IPS DF 6.9 (cell line): ENCODE measurements around the gene PRSS56.
"Not testable (repeated sequence)": the region's sequence is repeated elsewhere in the genome, so short reads cannot be mapped to it uniquely, and the experiment has no call there.

Experiments used
- DNase-seq: peaks from one replicate; pipeline ENCODE4 v3.0.0-alpha.2; 2013; ENCODE audit warnings: low read depth, low spot score
- H3K27ac ChIP-seq: one replicate; pipeline ENCODE4 v1.5.1; 2013; ENCODE audit warnings: low read length, control low read depth
- H3K27me3 ChIP-seq: 2 replicates; pipeline ENCODE4 v1.6.1; 2013; ENCODE audit warnings: mild to moderate bottlenecking, low read length; ENCODE audit not compliant: control insufficient read depth, insufficient read depth
- H3K36me3 ChIP-seq: 2 replicates; pipeline ENCODE4 v1.6.1; 2013; ENCODE audit warnings: low read length; ENCODE audit not compliant: control insufficient read depth, insufficient read depth
- H3K4me1 ChIP-seq: 2 replicates; pipeline ENCODE4 v1.6.1; 2013; ENCODE audit warnings: low read length; ENCODE audit not compliant: control insufficient read depth, insufficient read depth
- H3K4me3 ChIP-seq: 2 replicates; pipeline ENCODE4 v1.5.1; 2013; ENCODE audit warnings: mild to moderate bottlenecking, low read length
- H3K9me3 ChIP-seq: 2 replicates; pipeline ENCODE4 v1.6.1; 2013; ENCODE audit warnings: low read length, inconsistent platforms; ENCODE audit not compliant: control insufficient read depth, insufficient read depth
- WGBS: extraction: QIAGEN DNeasy Blood & Tissue Kit; methylation state at CpG from one replicate; pipeline ENCODE4 v1.1.7; 2013; ENCODE audit warnings: mixed read lengths, missing lambda C conversion rate; ENCODE audit not compliant: insufficient read length, insufficient coverage; 5-methylcytosine and 5-hydroxymethylcytosine counted together

Gene PRSS56

GRCh38 chr2:232526372-232526941 lies 6.3 kb downstream of the PRSS56 start:
- WGBS = no CpG with 5 or more reads among the region's 13 CpGs
- H3K4me1 ChIP-seq = peaks cover 7% of the 10 kb centered on the region; the same call in 1 of the 2 replicates
- H3K9me3 ChIP-seq = no peaks in the 10 kb centered on the region
- H3K27me3 ChIP-seq = peaks cover 16% of the 10 kb centered on the region
- no peaks in the 10 kb centered on the region for H3K36me3 ChIP-seq
- H3K27ac ChIP-seq = no peak overlapping the region
- no peak overlapping the region for H3K4me3 ChIP-seq
- no peak for DNase-seq

- H3K4me1 ChIP-seq = peaks cover 4% of the 10 kb centered on the region; the same call in 1 of the 2 replicates
These were observed 7.8 kb downstream of the PRSS56 start for GRCh38 chr2:232527905-232528470.

GRCh38 chr2:232528746-232529460 lies 8.7 kb downstream of the PRSS56 start:
- no peaks in the 10 kb centered on the region for H3K9me3 ChIP-seq
- no CpG with 5 or more reads among the region's 11 CpGs for WGBS
- no peak for DNase-seq
- no peak overlapping the region for H3K4me3 ChIP-seq
- no peaks in the 10 kb centered on the region; the same call in 1 of the 2 replicates for H3K27me3 ChIP-seq
- no peaks in the 10 kb centered on the region for H3K36me3 ChIP-seq
- H3K27ac ChIP-seq = no peak overlapping the region
- H3K4me1 ChIP-seq = peaks cover 4% of the 10 kb centered on the region; the same call in 1 of the 2 replicates

More at GRCh38 chr2:232527905-232528470, 7.8 kb downstream of the PRSS56 start:
- Histone ChIP-seq H3K36me3 (no peaks in the 10 kb centered on the region), H3K4me3 (no peak overlapping the region), H3K27me3 (peaks cover 9% of the 10 kb centered on the region), H3K27ac (no peak overlapping the region), H3K9me3 (no peaks in the 10 kb centered on the region)
- no CpG with 5 or more reads among the region's 6 CpGs for WGBS
- no peak for DNase-seq

DNA sequence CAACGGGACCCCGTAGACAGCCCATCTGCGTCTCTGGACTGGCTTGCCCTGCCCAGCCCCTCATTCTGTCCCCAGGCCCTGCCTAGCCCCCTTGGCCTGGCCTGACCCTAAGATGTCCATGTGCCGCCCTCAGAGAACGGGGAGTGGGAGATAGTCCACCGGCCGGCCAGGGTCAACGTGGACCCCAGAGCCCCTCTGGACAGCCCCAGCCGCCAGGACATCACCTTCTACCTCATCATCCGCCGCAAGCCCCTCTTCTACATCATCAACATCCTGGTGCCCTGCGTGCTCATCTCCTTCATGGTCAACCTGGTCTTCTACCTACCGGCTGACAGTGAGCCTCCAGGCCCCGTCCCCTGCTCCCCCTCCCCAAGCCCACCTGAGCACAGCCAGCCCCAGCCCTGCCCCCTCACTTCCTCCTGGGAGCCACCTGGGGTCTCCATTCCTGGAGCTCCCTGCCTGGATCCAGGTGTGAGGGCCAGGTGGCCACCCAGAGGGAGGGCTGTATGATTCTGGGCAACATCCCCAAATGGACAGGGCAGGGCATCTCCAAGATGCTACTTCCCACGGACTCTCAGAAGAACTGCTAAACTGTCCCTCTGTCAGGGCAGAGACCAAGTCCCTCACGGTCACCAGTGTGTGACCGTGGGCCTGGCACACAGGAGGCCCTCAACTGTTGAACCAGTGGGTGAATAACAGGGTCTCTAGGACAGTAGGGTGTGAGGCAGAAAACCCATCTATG lies 9.8 kb downstream of the PRSS56 start:
- H3K27me3 ChIP-seq = no peaks in the 10 kb centered on the region
- WGBS = no CpG with 5 or more reads among the region's 17 CpGs
- H3K4me3 ChIP-seq = no peak overlapping the region
- H3K9me3 ChIP-seq = no peaks in the 10 kb centered on the region
- no peak overlapping the region for H3K27ac ChIP-seq
- no peak for DNase-seq
- H3K36me3 ChIP-seq = no peaks in the 10 kb centered on the region
- peaks cover 4% of the 10 kb centered on the region; the same call in 1 of the 2 replicates for H3K4me1 ChIP-seq

- no peak for DNase-seq
- Histone ChIP-seq H3K4me1 (peaks cover 4% of the 10 kb centered on the region; the same call in 1 of the 2 replicates), H3K27me3 (no peaks in the 10 kb centered on the region), H3K9me3 (no peaks in the 10 kb centered on the region), H3K27ac (no peak overlapping the region), H3K4me3 (no peak overlapping the region), H3K36me3 (no peaks in the 10 kb centered on the region)
- WGBS = no CpG with 5 or more reads among the region's 9 CpGs
These were observed 10.6 kb downstream of the PRSS56 start for GRCh38 chr2:232530626-232531260.

DNA sequence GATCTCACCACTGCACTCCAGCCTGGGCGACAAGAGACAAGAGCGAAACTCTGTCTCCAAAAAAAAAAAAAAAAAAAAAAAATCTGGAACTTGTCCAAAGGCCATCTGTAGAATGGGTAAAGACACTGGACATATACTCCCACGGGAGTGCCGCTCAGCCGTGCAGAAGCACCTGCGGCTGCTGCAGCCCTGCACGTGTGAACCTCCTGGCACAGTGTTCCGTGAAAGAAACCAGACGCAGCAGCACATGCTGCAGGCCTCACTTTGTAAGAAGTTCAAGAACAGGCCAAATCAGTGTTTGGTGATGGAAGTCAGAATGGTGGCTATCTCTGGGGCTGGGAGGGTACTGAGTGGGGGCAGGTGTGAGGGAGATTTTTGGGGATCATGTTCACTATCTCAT lies 12.2 kb downstream of the PRSS56 start:
- Histone ChIP-seq H3K27ac (no peak overlapping the region), H3K36me3 (no peaks in the 10 kb centered on the region), H3K4me3 (no peak overlapping the region), H3K4me1 (peaks cover 1% of the 10 kb centered on the region; the same call in 1 of the 2 replicates), H3K27me3 (no peaks in the 10 kb centered on the region), H3K9me3 (no peaks in the 10 kb centered on the region; the same call in 1 of the 2 replicates)
- no CpG with 5 or more reads among the region's 9 CpGs for WGBS
- no peak for DNase-seq

GRCh38 chr2:232532821-232533220 lies 12.6 kb downstream of the PRSS56 start:
- no CpG with 5 or more reads among the region's 7 CpGs for WGBS
- not testable (repeated sequence) for H3K4me3 ChIP-seq, H3K27ac ChIP-seq, H3K4me1 ChIP-seq, H3K27me3 ChIP-seq, H3K9me3 ChIP-seq, DNase-seq, H3K36me3 ChIP-seq

- no peak for DNase-seq
- no peaks in the 10 kb centered on the region for H3K36me3 ChIP-seq
- no peaks in the 10 kb centered on the region; the same call in 1 of the 2 replicates for H3K9me3 ChIP-seq
- H3K4me3 ChIP-seq = no peak overlapping the region
- no peak overlapping the region for H3K27ac ChIP-seq
- no peaks in the 10 kb centered on the region for H3K27me3 ChIP-seq
- WGBS = no CpG with 5 or more reads among the region's 13 CpGs
- H3K4me1 ChIP-seq = peaks cover 2% of the 10 kb centered on the region
These were observed 13.9 kb downstream of the PRSS56 start for GRCh38 chr2:232533944-232534710.

DNA sequence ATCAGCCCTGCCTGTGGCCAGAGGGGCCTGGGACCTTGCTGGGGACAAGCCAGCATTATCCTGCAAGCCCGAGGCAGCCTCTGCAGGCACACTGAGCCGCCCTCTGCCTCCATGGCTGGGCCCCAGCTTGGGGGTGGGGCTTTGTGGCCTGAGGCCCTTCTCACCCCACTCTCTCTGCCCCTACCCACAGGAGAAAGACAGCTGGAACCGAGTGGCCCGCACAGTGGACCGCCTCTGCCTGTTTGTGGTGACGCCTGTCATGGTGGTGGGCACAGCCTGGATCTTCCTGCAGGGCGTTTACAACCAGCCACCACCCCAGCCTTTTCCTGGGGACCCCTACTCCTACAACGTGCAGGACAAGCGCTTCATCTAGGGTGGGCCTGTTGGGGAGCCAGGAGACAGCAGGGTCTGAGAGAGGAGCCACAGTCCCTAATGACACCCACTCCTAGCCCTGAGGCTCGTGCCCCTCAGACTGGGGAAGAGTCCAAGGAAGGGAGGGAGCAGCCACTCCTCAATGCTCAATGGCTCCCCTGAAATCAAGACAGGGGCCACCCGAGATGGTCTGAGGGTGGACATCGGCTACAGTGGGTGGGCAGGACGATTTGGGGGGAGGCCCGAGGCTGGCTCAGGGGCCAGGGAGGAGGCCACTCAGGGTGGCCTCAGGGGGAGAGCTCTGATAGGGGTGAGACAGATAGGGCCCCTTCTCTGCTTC lies 14.9 kb downstream of the PRSS56 start:
- WGBS = no CpG with 5 or more reads among the region's 14 CpGs
- Histone ChIP-seq H3K9me3 (no peaks in the 10 kb centered on the region; the same call in 1 of the 2 replicates), H3K27me3 (no peaks in the 10 kb centered on the region), H3K36me3 (no peaks in the 10 kb centered on the region), H3K27ac (no peak overlapping the region), H3K4me3 (no peak overlapping the region), H3K4me1 (peaks cover 7% of the 10 kb centered on the region)
- no peak for DNase-seq
